Measurements from ENCODE around the gene NGEF. TPM values are rescaled to one million over a fixed set of nuclear protein-coding genes. Genes with fewer than 3 reads are reported as not detected.
A peak's percentile ranks its signal among the peaks of the same experiment; 100 is the strongest.

The NGEF gene
- total and polyA plus RNA-seq, 2 donors from 2014 or later = 4.8 to 5.3 TPM

GRCh38 chr2:232890896-232891601 lies 122.0 kb downstream of the NGEF start:
- FAIRE-seq (no peak), DNase-seq (peak; percentile 85 to 89 (median 87))
- intact Hi-C loops (cut with DNase I) = no loop called here
- no peak overlapping the region for H3K9ac ChIP-seq (ENCODE audit: low read length in 3 of 3)
- H3K36me3 ChIP-seq (ENCODE audit: control insufficient read depth in 2 of 3, insufficient read depth in 3 of 3, low read length in 3 of 3) = peaks cover 0 to 5% (median 0%) of the 10 kb centered on the region in 3 donors
- no peak overlapping the region for H3K27ac ChIP-seq (ENCODE audit: low read depth in 2 of 2, low read length in 2 of 2)
- TF ChIP-seq CTCF (IDR thresholded peaks at IDR 0.05; ENCODE audit: borderline replicate concordance, extremely low read depth, insufficient read depth) = no peak
- H3K9me3 ChIP-seq (ENCODE audit: control insufficient read depth in 2 of 3, insufficient read depth in 1 of 3, low read length in 3 of 3) = no peaks in the 10 kb centered on the region
- H3K4me3 ChIP-seq (ENCODE audit: low read length in 3 of 3) = no peak overlapping the region
- no peaks in the 10 kb centered on the region for H3K27me3 ChIP-seq (ENCODE audit: control insufficient read depth, insufficient read depth, low read length)
- no peaks in the 10 kb centered on the region for H3K4me1 ChIP-seq (ENCODE audit: control insufficient read depth in 2 of 3, insufficient read depth in 2 of 3, low read depth in 1 of 3, low read length in 3 of 3)

GRCh38 chr2:232890536-232890895 lies 122.5 kb downstream of the NGEF start:
- intact Hi-C loops (cut with DNase I) = no loop called here
- FAIRE-seq (no peak), DNase-seq (peak in 1 of 5 donors; percentile 57)
- TF ChIP-seq CTCF (IDR thresholded peaks at IDR 0.05; ENCODE audit: borderline replicate concordance, extremely low read depth, insufficient read depth) = no peak
- no peaks in the 10 kb centered on the region for H3K9me3 ChIP-seq (ENCODE audit: control insufficient read depth in 2 of 3, insufficient read depth in 1 of 3, low read length in 3 of 3)
- no peak overlapping the region for H3K4me3 ChIP-seq (ENCODE audit: low read length in 3 of 3)
- peaks cover 0 to 6% (median 0%) of the 10 kb centered on the region in 3 donors for H3K36me3 ChIP-seq (ENCODE audit: control insufficient read depth in 2 of 3, insufficient read depth in 3 of 3, low read length in 3 of 3)
- no peaks in the 10 kb centered on the region for H3K4me1 ChIP-seq (ENCODE audit: control insufficient read depth in 2 of 3, insufficient read depth in 2 of 3, low read depth in 1 of 3, low read length in 3 of 3)
- no peak overlapping the region for H3K9ac ChIP-seq (ENCODE audit: low read length in 3 of 3)
- H3K27ac ChIP-seq (ENCODE audit: low read depth in 2 of 2, low read length in 2 of 2) = no peak overlapping the region
- no peaks in the 10 kb centered on the region for H3K27me3 ChIP-seq (ENCODE audit: control insufficient read depth, insufficient read depth, low read length)

- no peak for FAIRE-seq
- no peak for TF ChIP-seq CTCF (IDR thresholded peaks at IDR 0.05; ENCODE audit: borderline replicate concordance, extremely low read depth, insufficient read depth)
- intact Hi-C loops (cut with DNase I) = no loop called here
These were observed 123.1 kb downstream of the NGEF start for GRCh38 chr2:232889876-232890401.

More at GRCh38 chr2:232889876-232890401, 123.1 kb downstream of the NGEF start:
- no peak overlapping the region for H3K27ac ChIP-seq (ENCODE audit: low read depth in 2 of 2, low read length in 2 of 2)
- peaks cover 0 to 6% (median 0%) of the 10 kb centered on the region in 3 donors for H3K36me3 ChIP-seq (ENCODE audit: control insufficient read depth in 2 of 3, insufficient read depth in 3 of 3, low read length in 3 of 3)
- H3K27me3 ChIP-seq (ENCODE audit: control insufficient read depth, insufficient read depth, low read length) = no peaks in the 10 kb centered on the region
- no peaks in the 10 kb centered on the region for H3K4me1 ChIP-seq (ENCODE audit: control insufficient read depth in 2 of 3, insufficient read depth in 2 of 3, low read depth in 1 of 3, low read length in 3 of 3)
- DNase-seq = peak in 1 of 5 donors; percentile 59
- no peak overlapping the region for H3K9ac ChIP-seq (ENCODE audit: low read length in 3 of 3)
- H3K4me3 ChIP-seq (ENCODE audit: low read length in 3 of 3) = no peak overlapping the region
- no peaks in the 10 kb centered on the region for H3K9me3 ChIP-seq (ENCODE audit: control insufficient read depth in 2 of 3, insufficient read depth in 1 of 3, low read length in 3 of 3)
